ENCODE measurements around the gene NCOA4. TPM values are rescaled to one million over a fixed set of nuclear protein-coding genes. Genes with fewer than 3 reads are reported as not detected.
"Not testable (repeated sequence)": the region's sequence is repeated elsewhere in the genome, so short reads cannot be mapped to it uniquely, and the experiment has no call there.

The NCOA4 gene
- total and polyA plus RNA-seq, 9 donors = 52.8 to 172 (median 89.4) TPM

- WGBS, 3 donors = 84 to 97% (median 94%) methylated on average over 1 of the region's 1 CpG
- Histone ChIP-seq H3K4me3 (no peak overlapping the region), H3K27ac (no peak overlapping the region), H3K4me1 (ENCODE audit: insufficient read depth) (no peaks in the 10 kb centered on the region), H3K36me3 (no peaks in the 10 kb centered on the region), H3K27me3 (no peaks in the 10 kb centered on the region), H3K9me3 (no peaks in the 10 kb centered on the region)
- intact Hi-C loops (cut with DNase I) = no loop called here
- no peak for DNase-seq
- TF ChIP-seq POLR2A (IDR thresholded peaks at IDR 0.05) (no peak), CTCF (IDR thresholded peaks at IDR 0.05) (no peak), EP300 (IDR thresholded peaks at IDR 0.05) (no peak)
Observed at GRCh38 chr10:46000538-46000937, 29.9 kb downstream of the NCOA4 start.

GRCh38 chr10:45999955-46000354 is 30.5 kb downstream of the NCOA4 start:
- H3K27ac ChIP-seq; DNase-seq; H3K36me3 ChIP-seq; H3K4me3 ChIP-seq; H3K27me3 ChIP-seq; H3K4me1 ChIP-seq (ENCODE audit: insufficient read depth); intact Hi-C loops (cut with DNase I); H3K9me3 ChIP-seq: not testable (repeated sequence)
- 95 to 98% (median 97%) methylated on average over 5 of the region's 5 CpGs for WGBS, 3 donors

GRCh38 chr10:45997994-45998763 is 32.2 kb downstream of the NCOA4 start:
- intact Hi-C loops (cut with DNase I) = no loop called here
- Histone ChIP-seq H3K4me1 (ENCODE audit: insufficient read depth) (no peaks in the 10 kb centered on the region), H3K4me3 (no peak overlapping the region), H3K36me3 (no peaks in the 10 kb centered on the region), H3K27me3 (no peaks in the 10 kb centered on the region), H3K9me3 (no peaks in the 10 kb centered on the region), H3K27ac (no peak overlapping the region)
- TF ChIP-seq CTCF (IDR thresholded peaks at IDR 0.05) (no peak), EP300 (IDR thresholded peaks at IDR 0.05) (no peak), POLR2A (IDR thresholded peaks at IDR 0.05) (no peak)
- DNase-seq = no peak
- 82 to 93% (median 89%) methylated on average over 5 of the region's 5 CpGs for WGBS, 3 donors

GRCh38 chr10:45997557-45997956 is 32.9 kb downstream of the NCOA4 start:
- Histone ChIP-seq H3K36me3 (no peaks in the 10 kb centered on the region), H3K27ac (no peak overlapping the region), H3K4me3 (no peak overlapping the region), H3K4me1 (ENCODE audit: insufficient read depth) (no peaks in the 10 kb centered on the region), H3K27me3 (no peaks in the 10 kb centered on the region), H3K9me3 (no peaks in the 10 kb centered on the region)
- intact Hi-C loops (cut with DNase I) = no loop called here
- no peak for TF ChIP-seq CTCF (IDR thresholded peaks at IDR 0.05)
- no peak for TF ChIP-seq POLR2A (IDR thresholded peaks at IDR 0.05)
- no peak for TF ChIP-seq EP300 (IDR thresholded peaks at IDR 0.05)
- no peak for DNase-seq
- WGBS, 3 donors = 92 to 93% (median 92%) methylated on average over 4 of the region's 4 CpGs

- WGBS, 3 donors = 70 to 82% (median 77%) methylated on average over 3 of the region's 3 CpGs
- H3K4me3 ChIP-seq; H3K4me1 ChIP-seq (ENCODE audit: insufficient read depth); H3K36me3 ChIP-seq; H3K9me3 ChIP-seq; H3K27ac ChIP-seq; intact Hi-C loops (cut with DNase I); H3K27me3 ChIP-seq; DNase-seq: not testable (repeated sequence)
Observed at GRCh38 chr10:45985590-45985989, 44.8 kb downstream of the NCOA4 start.

- WGBS, 3 donors = 85 to 88% (median 86%) methylated on average over 2 of the region's 2 CpGs
- H3K4me3 ChIP-seq; H3K4me1 ChIP-seq (ENCODE audit: insufficient read depth); H3K27ac ChIP-seq; intact Hi-C loops (cut with DNase I); H3K36me3 ChIP-seq; H3K9me3 ChIP-seq; DNase-seq; H3K27me3 ChIP-seq: not testable (repeated sequence)
Observed at GRCh38 chr10:45984473-45984872, 46.0 kb downstream of the NCOA4 start.

GRCh38 chr10:45983538-45984186 is 46.8 kb downstream of the NCOA4 start:
- H3K9me3 ChIP-seq; intact Hi-C loops (cut with DNase I); H3K27ac ChIP-seq; H3K4me3 ChIP-seq; DNase-seq; H3K36me3 ChIP-seq; H3K4me1 ChIP-seq (ENCODE audit: insufficient read depth); H3K27me3 ChIP-seq: not testable (repeated sequence)
- WGBS, 3 donors = 46 to 61% (median 58%) methylated on average over 5 to 6 of the region's 6 CpGs

- H3K4me1 ChIP-seq (ENCODE audit: insufficient read depth); H3K36me3 ChIP-seq; DNase-seq; H3K9me3 ChIP-seq; H3K27me3 ChIP-seq; H3K4me3 ChIP-seq; intact Hi-C loops (cut with DNase I); H3K27ac ChIP-seq: not testable (repeated sequence)
- WGBS, 3 donors = 19 to 24% (median 21%) methylated on average over 1 of the region's 1 CpG
Observed at GRCh38 chr10:45981367-45981766, 49.1 kb downstream of the NCOA4 start.

Data from ovary (tissue), 9 donors.